HepG2 (cell line): ENCODE measurements around the gene TMEM14B. TPM values are rescaled to one million over a fixed set of nuclear protein-coding genes. Genes with fewer than 3 reads are reported as not detected.
A peak's percentile ranks its signal among the peaks of the same experiment; 100 is the strongest.

Experiments used
- CBX2 ChIP-seq, 2 experiments: fragments of 200-600 bp in 1 of 2; sonication (generic); formaldehyde crosslinking in 1 of 2; IDR thresholded peaks; 2 replicates each; pipeline versions ENCODE4 v1.7.0 to v1.8.1; 2018 to 2022; ENCODE audit warnings: low read depth in 2 of 2, low read length in 1 of 2, mild to moderate bottlenecking in 1 of 2, missing genetic modification reagents in 1 of 2
- CHD4 ChIP-seq: fragments of 200-600 bp; sonication (generic); IDR thresholded peaks from 2 replicates; pipeline ENCODE4 v1.7.0; 2017; ENCODE audit warnings: mild to moderate bottlenecking, low read length, borderline replicate concordance
- CREB1 ChIP-seq, 2 experiments: fragments of 450-650 bp in 1 of 2; IDR thresholded peaks; 2 replicates each; pipeline ENCODE4 v1.6.1; 2016 to 2017; ENCODE audit warnings: control low read depth in 1 of 2, mild to moderate bottlenecking in 1 of 2, missing compliant biosample characterization in 1 of 2, missing genetic modification characterization in 1 of 2
- EHMT2 ChIP-seq: fragments of 200-600 bp; sonication (generic); IDR thresholded peaks from 2 replicates; pipeline ENCODE4 v1.7.0; 2017; ENCODE audit warnings: antibody characterized with exemption, low read depth, low read length, borderline replicate concordance
- ERF ChIP-seq: IDR thresholded peaks from 2 replicates; pipeline ENCODE4 v1.6.1; 2018; ENCODE audit warnings: missing biosample characterization, missing genetic modification reagents
- JDP2 ChIP-seq: sonication (generic); formaldehyde crosslinking; IDR thresholded peaks from 2 replicates; pipeline ENCODE4 v1.8.1; 2022; ENCODE audit warnings: missing genetic modification reagents, borderline replicate concordance
- NFATC3 ChIP-seq: sonication (generic); formaldehyde crosslinking; IDR thresholded peaks from 2 replicates; pipeline ENCODE4 v1.5.1; 2020; ENCODE audit warnings: mild to moderate bottlenecking, missing genetic modification reagents
- NFRKB ChIP-seq: fragments of 450-650 bp; IDR thresholded peaks from 2 replicates; pipeline ENCODE4 v1.6.1; 2017
- NR2F2 ChIP-seq: IDR thresholded peaks from 2 replicates; pipeline ENCODE4 v1.6.1; 2012; ENCODE audit warnings: low read depth, inconsistent platforms, borderline replicate concordance
- REPIN1 ChIP-seq: sonication (generic); formaldehyde crosslinking; IDR thresholded peaks from 2 replicates; pipeline ENCODE4 v1.8.0; 2022; ENCODE audit warnings: missing genetic modification reagents, low read depth, mild to moderate bottlenecking, borderline replicate concordance
- ZNF292 ChIP-seq: sonication (generic); formaldehyde crosslinking; IDR thresholded peaks from 2 replicates; pipeline ENCODE4 v1.8.1; 2022; ENCODE audit warnings: mild to moderate bottlenecking, low read depth, missing genetic modification reagents, borderline replicate concordance
- ZNF326 ChIP-seq: sonication (generic); formaldehyde crosslinking; IDR thresholded peaks from 2 replicates; pipeline ENCODE4 v1.4.0; 2020; ENCODE audit warnings: missing genetic modification reagents, borderline replicate concordance
- ZNF367 ChIP-seq: sonication (generic); formaldehyde crosslinking; IDR thresholded peaks from 2 replicates; pipeline ENCODE4 v1.4.0; 2020; ENCODE audit warnings: missing genetic modification reagents, borderline replicate concordance
- ZNF616 ChIP-seq: sonication (generic); formaldehyde crosslinking; IDR thresholded peaks from 2 replicates; pipeline ENCODE4 v1.5.0; 2020; ENCODE audit warnings: low read depth, mild to moderate bottlenecking, missing genetic modification reagents
- ZNF7 ChIP-seq: IDR thresholded peaks from 2 replicates; pipeline ENCODE4 v1.6.1; 2016; ENCODE audit warnings: missing biosample characterization, missing genetic modification reagents
- ZNF816 ChIP-seq: sonication (generic); formaldehyde crosslinking; IDR thresholded peaks from 2 replicates; pipeline ENCODE4 v1.8.0; 2022; ENCODE audit warnings: missing genetic modification reagents, mild to moderate bottlenecking, borderline replicate concordance
- ZSCAN22 ChIP-seq: sonication (generic); formaldehyde crosslinking; IDR thresholded peaks from 2 replicates; pipeline ENCODE4 v1.4.0; 2020; ENCODE audit warnings: mild to moderate bottlenecking, missing genetic modification reagents
- polyA plus RNA-seq, 8 experiments: library from polyadenylated mRNA; depleted of rRNA in 3 of 8; stranded (reverse) in 7 of 8; unstranded in 1 of 8; fragments of >200 nt; fragmentation: Illumina TruSeq in 4 of 8; extraction: Trizol in 4 of 8; gene quantifications; 2 replicates each; pipeline versions ENCODE4 v1.2.1 to v1.2.3, GENCODE V29; 2011 to 2016; ENCODE audit warnings: low read depth in 4 of 8, missing spikeins in 1 of 8, mixed read lengths in 1 of 8; ENCODE audit not compliant: insufficient read depth in 1 of 8
- total RNA-seq, 5 experiments: library from RNA; depleted of rRNA; stranded (reverse); fragments of >200 nt; fragmentation: Illumina TruSeq; extraction: Trizol; gene quantifications; 2 replicates each; pipeline ENCODE4 v1.2.3, GENCODE V29; 2016; ENCODE audit warnings: low read depth in 1 of 5
- TF ChIP-seq, protein P1 (sequence below): sonication (generic); formaldehyde crosslinking; IDR thresholded peaks from 2 replicates; pipeline ENCODE4 v1.5.0; 2020; ENCODE audit warnings: mild to moderate bottlenecking, missing genetic modification reagents
- TF ChIP-seq, protein P2 (sequence below), 2 experiments: sonication (generic) in 1 of 2; formaldehyde crosslinking in 1 of 2; IDR thresholded peaks; 2 replicates each; pipeline versions ENCODE4 v1.4.0 to v1.6.1; 2018 to 2020; ENCODE audit warnings: missing genetic modification reagents in 2 of 2, borderline replicate concordance in 1 of 2, low read depth in 1 of 2, mild to moderate bottlenecking in 1 of 2, missing biosample characterization in 1 of 2
- TF ChIP-seq, protein P3 (sequence below): sonication (generic); formaldehyde crosslinking; IDR thresholded peaks from 2 replicates; pipeline ENCODE4 v1.8.1; 2023; ENCODE audit warnings: missing genetic modification reagents, mild to moderate bottlenecking, borderline replicate concordance
- TF ChIP-seq, protein P4 (sequence below): sonication (generic); formaldehyde crosslinking; IDR thresholded peaks from 2 replicates; pipeline ENCODE4 v1.8.1; 2023; ENCODE audit warnings: missing genetic modification reagents, inconsistent platforms, borderline replicate concordance
- TF ChIP-seq, protein P5 (sequence below): IDR thresholded peaks from 2 replicates; pipeline ENCODE4 v1.6.1; 2016; ENCODE audit warnings: missing biosample characterization, missing genetic modification reagents, low read depth

Gene TMEM14B
- total and polyA plus RNA-seq, 2 of the 13 experiments (the other 11 are each of a cell fraction or from before 2014, with no cell fraction given), result 133 to 200 TPM

DNA sequence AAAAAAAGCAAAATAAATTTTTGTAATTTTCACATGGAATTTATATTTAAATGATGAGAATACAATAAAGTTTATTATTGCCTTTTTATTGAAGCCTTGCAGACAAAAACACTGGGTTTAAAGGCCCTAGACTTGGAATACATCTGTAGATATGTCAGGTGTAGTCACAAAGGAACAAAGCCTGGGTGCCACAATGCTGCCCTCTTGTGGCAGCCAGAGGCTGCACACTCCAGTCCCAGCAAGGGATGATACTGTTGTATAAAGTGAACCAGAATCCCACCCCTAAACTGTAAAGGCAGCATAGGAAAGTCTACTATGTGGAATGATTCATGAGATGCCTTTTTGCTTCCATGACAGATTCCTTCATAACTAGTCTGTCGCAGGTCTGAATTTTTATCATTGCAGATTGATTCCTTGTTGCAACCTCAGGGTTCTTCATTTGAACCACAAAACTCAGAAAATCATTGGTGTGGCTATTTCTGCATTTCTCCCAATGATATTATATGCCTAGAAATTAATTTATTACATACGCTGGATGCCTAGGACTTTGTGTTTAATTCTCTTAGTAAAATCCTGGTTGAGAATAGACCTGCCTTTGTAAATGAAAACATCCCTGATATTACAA is 53.7 kb downstream of the TMEM14B start (continued):
- TF ChIP-seq ZSCAN22 (CRISPR knock-in tag) (no peak), NFRKB (no peak), ZNF816 (CRISPR knock-in tag) (no peak), NR2F2 (no peak), ZNF367 (no peak), CBX2 (IDR thresholded peaks at IDR 0.05; ENCODE audit: low read depth, low read length) (no peak), CBX2 (CRISPR knock-in tag; IDR thresholded peaks at IDR 0.05; ENCODE audit: low read depth) (no peak), ZNF326 (CRISPR knock-in tag) (no peak), REPIN1 (CRISPR knock-in tag) (0 out of 2 replicates have a peak, but pooled peaks have one; percentile 46), JDP2 (CRISPR knock-in tag) (no peak), CHD4 (0 out of 2 replicates have a peak, but pooled peaks have one; percentile 72), ZNF616 (CRISPR knock-in tag) (no peak), EHMT2 (no peak), NFATC3 (CRISPR knock-in tag) (no peak), CREB1 (IDR thresholded peaks at IDR 0.05) (no peak), CREB1 (CRISPR knock-in tag; IDR thresholded peaks at IDR 0.05) (no peak), ZNF7 (CRISPR knock-in tag) (no peak), ZNF292 (CRISPR knock-in tag) (no peak), ERF (CRISPR knock-in tag) (no peak)
- TF ChIP-seq, protein P1, sequence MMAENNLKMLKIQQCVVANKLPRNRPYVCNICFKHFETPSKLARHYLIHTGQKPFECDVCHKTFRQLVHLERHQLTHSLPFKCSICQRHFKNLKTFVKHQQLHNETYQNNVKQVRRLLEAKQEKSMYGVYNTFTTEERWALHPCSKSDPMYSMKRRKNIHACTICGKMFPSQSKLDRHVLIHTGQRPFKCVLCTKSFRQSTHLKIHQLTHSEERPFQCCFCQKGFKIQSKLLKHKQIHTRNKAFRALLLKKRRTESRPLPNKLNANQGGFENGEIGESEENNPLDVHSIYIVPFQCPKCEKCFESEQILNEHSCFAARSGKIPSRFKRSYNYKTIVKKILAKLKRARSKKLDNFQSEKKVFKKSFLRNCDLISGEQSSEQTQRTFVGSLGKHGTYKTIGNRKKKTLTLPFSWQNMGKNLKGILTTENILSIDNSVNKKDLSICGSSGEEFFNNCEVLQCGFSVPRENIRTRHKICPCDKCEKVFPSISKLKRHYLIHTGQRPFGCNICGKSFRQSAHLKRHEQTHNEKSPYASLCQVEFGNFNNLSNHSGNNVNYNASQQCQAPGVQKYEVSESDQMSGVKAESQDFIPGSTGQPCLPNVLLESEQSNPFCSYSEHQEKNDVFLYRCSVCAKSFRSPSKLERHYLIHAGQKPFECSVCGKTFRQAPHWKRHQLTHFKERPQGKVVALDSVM, result no peak
- TF ChIP-seq, protein P2, sequence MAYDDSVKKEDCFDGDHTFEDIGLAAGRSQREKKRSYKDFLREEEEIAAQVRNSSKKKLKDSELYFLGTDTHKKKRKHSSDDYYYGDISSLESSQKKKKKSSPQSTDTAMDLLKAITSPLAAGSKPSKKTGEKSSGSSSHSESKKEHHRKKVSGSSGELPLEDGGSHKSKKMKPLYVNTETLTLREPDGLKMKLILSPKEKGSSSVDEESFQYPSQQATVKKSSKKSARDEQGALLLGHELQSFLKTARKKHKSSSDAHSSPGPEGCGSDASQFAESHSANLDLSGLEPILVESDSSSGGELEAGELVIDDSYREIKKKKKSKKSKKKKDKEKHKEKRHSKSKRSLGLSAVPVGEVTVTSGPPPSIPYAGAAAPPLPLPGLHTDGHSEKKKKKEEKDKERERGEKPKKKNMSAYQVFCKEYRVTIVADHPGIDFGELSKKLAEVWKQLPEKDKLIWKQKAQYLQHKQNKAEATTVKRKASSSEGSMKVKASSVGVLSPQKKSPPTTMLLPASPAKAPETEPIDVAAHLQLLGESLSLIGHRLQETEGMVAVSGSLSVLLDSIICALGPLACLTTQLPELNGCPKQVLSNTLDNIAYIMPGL (CRISPR knock-in tag; IDR thresholded peaks at IDR 0.05; ENCODE audit: borderline replicate concordance in 1 of 2, low read depth in 1 of 2), result peak in 1 of 2 experiments; percentile 73; a peak in 1 of 4 replicates
- TF ChIP-seq, protein P3, sequence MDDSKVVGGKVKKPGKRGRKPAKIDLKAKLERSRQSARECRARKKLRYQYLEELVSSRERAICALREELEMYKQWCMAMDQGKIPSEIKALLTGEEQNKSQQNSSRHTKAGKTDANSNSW (CRISPR knock-in tag), result no peak
- TF ChIP-seq, protein P4, sequence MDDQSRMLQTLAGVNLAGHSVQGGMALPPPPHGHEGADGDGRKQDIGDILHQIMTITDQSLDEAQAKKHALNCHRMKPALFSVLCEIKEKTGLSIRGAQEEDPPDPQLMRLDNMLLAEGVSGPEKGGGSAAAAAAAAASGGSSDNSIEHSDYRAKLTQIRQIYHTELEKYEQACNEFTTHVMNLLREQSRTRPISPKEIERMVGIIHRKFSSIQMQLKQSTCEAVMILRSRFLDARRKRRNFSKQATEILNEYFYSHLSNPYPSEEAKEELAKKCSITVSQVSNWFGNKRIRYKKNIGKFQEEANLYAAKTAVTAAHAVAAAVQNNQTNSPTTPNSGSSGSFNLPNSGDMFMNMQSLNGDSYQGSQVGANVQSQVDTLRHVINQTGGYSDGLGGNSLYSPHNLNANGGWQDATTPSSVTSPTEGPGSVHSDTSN, result no peak
- TF ChIP-seq, protein P5, sequence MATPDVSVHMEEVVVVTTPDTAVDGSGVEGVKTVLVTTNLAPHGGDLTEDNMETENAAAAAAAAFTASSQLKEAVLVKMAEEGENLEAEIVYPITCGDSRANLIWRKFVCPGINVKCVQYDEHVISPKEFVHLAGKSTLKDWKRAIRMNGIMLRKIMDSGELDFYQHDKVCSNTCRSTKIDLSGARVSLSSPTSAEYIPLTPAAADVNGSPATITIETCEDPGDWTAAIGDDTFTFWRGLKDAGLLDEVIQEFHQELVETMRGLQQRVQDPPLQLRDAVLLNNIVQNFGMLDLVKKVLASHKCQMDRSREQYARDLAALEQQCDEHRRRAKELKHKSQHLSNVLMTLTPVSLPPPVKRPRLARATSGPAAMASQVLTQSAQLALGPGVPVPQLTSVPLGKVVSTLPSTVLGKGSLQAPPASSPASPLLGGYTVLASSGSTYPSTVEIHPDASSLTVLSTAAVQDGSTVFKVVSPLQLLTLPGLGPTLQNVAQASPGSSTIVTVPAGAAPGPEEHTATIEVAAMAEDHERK (CRISPR knock-in tag), result no peak
